ENCODE results near the gene NFKBIE. TPM values are rescaled to one million over a fixed set of nuclear protein-coding genes. Genes with fewer than 3 reads are reported as not detected.

Gene NFKBIE
- total RNA-seq, 4 donors from 2014 or later: 1.3 to 5.9 (median 2.8) TPM

DNA sequence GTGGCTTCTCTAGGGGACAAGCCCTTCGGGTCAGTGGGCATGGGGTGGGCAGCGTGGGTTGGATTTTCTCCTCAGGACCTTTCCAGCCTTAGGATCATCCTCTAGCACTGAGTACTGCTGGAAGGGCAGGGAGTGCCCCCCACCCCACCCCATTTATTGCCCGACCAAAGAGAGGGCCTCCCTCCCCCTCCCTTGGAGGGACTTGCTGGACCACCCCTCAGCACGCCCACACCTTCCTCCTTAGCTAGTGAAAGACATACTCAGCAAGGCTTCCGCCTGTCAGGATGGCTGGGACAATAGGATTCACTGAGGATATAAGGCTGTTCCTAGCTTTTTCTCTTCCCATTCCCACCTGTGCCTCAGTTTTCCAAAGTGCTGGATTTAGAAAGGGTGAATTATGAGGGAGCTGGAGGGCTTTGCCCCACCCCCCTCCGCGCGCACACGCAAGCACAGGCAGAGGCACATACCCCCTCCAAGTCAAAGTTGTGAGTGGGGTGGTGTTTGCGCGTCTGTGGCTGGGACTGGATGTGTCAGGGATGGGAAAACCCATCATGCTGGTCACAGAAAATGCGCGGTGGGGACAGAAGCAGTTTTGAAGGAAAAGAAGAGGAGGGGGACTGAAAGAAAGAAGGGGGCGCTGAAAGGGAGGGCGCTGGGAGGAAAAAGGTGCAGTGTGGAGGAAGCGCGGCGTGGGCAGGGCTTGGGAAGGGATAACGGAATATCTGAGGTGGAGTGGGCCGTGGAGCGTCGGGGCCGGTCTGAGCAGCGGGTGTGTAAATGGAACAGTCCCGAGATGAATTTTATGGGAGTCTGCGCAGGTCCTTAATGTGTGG, 42.6 kb downstream of the NFKBIE start:
- Histone ChIP-seq H3K27me3 (no peaks in the 10 kb centered on the region), H3K36me3 (no peaks in the 10 kb centered on the region), H3K4me1 (peaks cover 0 to 31% of the 10 kb centered on the region in 2 donors), H3K9me3 (no peaks in the 10 kb centered on the region), H3K4me3 (peak overlapping the region; percentile 36 to 47), H3K27ac (peak overlapping the region; percentile 89 to 91)
- intact Hi-C loops (cut with DNase I; ENCODE audit: low total_unique reads): no loop called here
- DNase-seq: no peak
- TF ChIP-seq POLR2A (IDR thresholded peaks at IDR 0.05): no peak
- TF ChIP-seq, protein P1, sequence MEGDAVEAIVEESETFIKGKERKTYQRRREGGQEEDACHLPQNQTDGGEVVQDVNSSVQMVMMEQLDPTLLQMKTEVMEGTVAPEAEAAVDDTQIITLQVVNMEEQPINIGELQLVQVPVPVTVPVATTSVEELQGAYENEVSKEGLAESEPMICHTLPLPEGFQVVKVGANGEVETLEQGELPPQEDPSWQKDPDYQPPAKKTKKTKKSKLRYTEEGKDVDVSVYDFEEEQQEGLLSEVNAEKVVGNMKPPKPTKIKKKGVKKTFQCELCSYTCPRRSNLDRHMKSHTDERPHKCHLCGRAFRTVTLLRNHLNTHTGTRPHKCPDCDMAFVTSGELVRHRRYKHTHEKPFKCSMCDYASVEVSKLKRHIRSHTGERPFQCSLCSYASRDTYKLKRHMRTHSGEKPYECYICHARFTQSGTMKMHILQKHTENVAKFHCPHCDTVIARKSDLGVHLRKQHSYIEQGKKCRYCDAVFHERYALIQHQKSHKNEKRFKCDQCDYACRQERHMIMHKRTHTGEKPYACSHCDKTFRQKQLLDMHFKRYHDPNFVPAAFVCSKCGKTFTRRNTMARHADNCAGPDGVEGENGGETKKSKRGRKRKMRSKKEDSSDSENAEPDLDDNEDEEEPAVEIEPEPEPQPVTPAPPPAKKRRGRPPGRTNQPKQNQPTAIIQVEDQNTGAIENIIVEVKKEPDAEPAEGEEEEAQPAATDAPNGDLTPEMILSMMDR (IDR thresholded peaks at IDR 0.05): no peak

DNA sequence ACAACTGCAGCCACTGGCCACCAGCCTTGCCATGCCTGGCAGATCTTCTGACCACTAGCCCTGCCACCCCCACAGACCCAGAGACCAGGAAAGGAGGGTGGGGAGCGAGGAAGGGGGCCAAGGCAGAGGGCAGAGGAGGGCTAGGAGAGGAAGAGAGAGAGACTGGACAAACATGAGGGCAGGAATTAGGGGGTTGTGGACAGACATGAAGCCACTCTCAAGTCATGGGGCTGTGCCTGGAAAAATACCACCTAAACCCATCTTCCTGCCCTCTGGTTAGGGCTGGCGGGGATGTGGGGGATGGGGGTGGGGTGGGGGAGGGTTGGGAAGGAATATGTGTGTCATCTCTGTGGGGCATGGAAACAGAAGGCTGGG, 43.4 kb downstream of the NFKBIE start:
- H3K36me3 ChIP-seq: no peaks in the 10 kb centered on the region
- peaks cover 0 to 25% of the 10 kb centered on the region in 2 donors for H3K4me1 ChIP-seq
- TF ChIP-seq, protein P1 (IDR thresholded peaks at IDR 0.05): no peak
- no peak for TF ChIP-seq POLR2A (IDR thresholded peaks at IDR 0.05)
- no peak for DNase-seq
- no peaks in the 10 kb centered on the region for H3K9me3 ChIP-seq
- H3K4me3 ChIP-seq: peak overlapping the region in 1 of 2 donors; percentile 5
- peak overlapping the region; percentile 89 to 91 for H3K27ac ChIP-seq
- H3K27me3 ChIP-seq: no peaks in the 10 kb centered on the region
- intact Hi-C loops (cut with DNase I; ENCODE audit: low total_unique reads): no loop called here

DNA sequence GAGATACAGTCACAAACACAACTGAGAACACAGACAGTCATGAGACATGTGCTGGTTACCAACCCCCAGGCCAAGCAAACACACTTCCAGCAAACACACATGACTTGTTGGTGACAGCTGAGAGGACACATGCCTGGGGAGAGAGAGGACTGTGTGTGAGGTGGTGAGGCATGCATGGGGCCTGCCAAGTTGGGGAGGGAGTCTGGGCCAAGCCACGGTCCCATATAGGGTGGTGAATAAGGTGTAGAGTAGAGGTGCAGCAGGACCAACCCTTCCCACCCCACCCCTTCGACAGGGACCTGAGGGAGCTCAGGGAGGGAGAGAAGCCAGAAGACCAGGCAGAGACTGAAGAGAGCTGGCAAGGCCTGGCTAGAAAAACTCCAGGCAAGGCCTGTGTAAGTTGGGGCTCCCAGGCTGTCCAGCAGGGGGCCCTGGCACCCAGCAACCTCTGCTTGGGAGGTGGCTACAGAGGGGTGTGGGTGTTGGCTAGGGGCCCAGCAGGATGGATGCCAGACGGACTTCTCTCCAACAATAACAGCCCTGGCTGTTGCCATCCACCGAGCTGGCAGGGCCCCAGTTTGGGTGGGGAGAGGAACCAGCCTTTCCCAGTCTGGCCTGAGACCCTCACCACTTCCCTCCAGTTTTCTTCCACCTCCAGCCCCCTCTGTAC, 43.9 kb downstream of the NFKBIE start:
- peak overlapping the region in 1 of 2 donors; percentile 5 for H3K4me3 ChIP-seq
- peak; percentile 85 to 90 for DNase-seq
- no peaks in the 10 kb centered on the region for H3K9me3 ChIP-seq
- H3K27ac ChIP-seq: peak overlapping the region; percentile 89 to 91
- no peaks in the 10 kb centered on the region for H3K36me3 ChIP-seq
- peaks cover 0 to 20% of the 10 kb centered on the region in 2 donors for H3K4me1 ChIP-seq
- intact Hi-C loops (cut with DNase I; ENCODE audit: low total_unique reads): no loop called here
- H3K27me3 ChIP-seq: no peaks in the 10 kb centered on the region
- no peak for TF ChIP-seq POLR2A (IDR thresholded peaks at IDR 0.05)
- TF ChIP-seq, protein P1 (IDR thresholded peaks at IDR 0.05): peak; percentile 63 to 86 (median 82)

DNA sequence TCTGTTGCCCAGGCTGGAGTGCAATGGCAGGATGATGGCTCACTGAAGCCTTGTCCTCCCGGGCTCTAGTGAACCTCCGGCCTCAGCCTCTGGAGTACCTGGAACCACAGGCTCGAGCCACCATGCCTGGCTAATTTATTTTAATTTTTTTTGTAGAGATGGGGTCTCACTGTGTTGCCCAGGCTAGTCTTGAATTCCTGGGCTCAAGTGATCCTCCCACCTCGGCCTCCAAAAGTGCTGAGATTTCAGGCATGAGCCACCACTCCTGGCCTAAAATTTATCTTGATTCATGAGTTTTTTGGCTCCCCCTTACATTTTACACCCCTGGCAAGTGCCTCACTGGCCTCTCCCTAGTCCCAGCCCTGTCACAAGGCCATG, 44.4 kb downstream of the NFKBIE start:
- DNase-seq: no peak
- Histone ChIP-seq H3K9me3 (no peaks in the 10 kb centered on the region), H3K4me3 (no peak overlapping the region), H3K4me1 (peaks cover 0 to 15% of the 10 kb centered on the region in 2 donors), H3K36me3 (no peaks in the 10 kb centered on the region), H3K27me3 (no peaks in the 10 kb centered on the region), H3K27ac (peak overlapping the region; percentile 89 to 91)
- no peak for TF ChIP-seq POLR2A (IDR thresholded peaks at IDR 0.05)
- TF ChIP-seq, protein P1 (IDR thresholded peaks at IDR 0.05): no peak
- intact Hi-C loops (cut with DNase I; ENCODE audit: low total_unique reads): no loop called here

Data from uterus (tissue), 4 donors.